NCI-H1092 (cell line): Measurements from ENCODE around the gene THSD7B.
"Not testable (repeated sequence)": the region's sequence is repeated elsewhere in the genome, so short reads cannot be mapped to it uniquely, and the experiment has no call there.

Experiments used
- DNase-seq: peaks from one replicate; lab custom pipeline; 2025; lab: John Stamatoyannopoulos, UW

The THSD7B gene

DNA sequence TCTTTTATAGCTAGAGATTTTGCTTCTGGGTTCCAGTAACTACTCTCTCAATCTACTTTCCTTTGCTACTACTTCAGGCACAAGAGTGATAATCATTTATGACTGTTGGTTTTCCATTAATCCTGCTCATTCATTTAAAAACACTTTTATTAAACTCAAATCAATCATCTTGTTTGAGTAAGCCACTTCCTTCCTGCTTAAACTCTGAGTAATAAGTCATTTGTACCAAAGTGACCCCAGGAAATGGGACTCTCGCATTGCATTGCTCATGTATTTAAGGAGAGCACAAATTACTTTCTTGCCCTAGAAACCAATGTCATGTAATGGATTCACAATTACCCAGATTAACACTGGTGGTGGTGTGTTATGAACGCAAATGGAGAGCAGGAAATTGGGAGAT, 928.2 kb downstream of the THSD7B start:
- no peak for DNase-seq

DNA sequence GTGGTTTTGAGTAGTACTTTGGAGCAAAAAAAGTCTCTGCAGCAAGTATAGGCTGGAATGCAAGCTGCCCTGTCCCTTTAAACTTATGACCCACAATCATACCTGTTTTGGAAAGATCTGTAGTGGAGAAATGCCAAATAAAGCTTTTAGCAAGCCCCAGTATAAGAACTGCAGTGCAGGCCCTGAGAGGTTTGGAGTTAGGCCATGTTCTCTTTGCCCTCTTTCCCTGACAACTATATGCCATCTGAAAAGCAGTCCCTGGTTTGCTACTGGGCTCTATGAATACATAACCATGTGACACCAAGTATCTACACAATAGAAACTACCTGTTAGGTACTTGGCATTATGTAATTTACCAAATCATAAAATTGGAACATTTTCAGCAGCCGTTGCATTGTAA, 931.6 kb downstream of the THSD7B start:
- no peak for DNase-seq

DNA sequence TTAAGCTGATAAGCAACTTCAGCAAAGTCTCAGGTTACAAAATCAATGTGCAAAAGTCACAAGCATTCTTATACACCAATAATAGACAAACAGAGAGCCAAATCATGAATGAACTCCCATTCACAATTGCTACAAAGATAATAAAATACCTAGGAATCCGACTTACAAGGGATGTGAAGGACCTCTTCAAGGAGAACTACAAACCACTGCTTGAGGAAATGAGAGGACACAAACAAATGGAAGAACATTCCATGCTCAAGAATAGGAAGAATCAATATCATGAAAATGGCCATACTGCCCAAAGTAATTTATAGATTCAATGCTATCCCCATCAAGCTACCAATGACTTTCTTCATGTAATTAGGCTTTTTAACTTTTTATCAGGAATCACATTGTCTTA, 934.9 kb downstream of the THSD7B start:
- not testable (repeated sequence) for DNase-seq

DNA sequence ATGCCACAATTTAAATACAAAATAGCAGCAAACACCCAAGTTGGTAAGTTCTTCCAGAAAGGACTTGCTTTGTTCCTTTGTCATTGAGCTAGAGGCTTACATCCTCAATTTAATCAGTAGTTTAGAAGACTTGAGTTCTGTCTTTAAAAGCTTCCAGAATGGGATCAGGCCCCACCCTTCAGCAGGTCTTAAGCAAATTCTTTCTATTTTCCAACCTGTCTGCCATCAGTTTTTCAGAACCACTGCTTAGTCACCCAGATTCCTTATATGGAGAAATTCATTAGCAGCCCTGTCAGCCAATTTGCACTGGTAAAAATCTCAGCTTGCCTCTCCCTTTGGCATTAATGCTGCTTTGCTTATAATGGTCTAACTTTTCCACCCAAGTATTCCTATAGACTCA, 935.3 kb downstream of the THSD7B start:
- DNase-seq: no peak

DNA sequence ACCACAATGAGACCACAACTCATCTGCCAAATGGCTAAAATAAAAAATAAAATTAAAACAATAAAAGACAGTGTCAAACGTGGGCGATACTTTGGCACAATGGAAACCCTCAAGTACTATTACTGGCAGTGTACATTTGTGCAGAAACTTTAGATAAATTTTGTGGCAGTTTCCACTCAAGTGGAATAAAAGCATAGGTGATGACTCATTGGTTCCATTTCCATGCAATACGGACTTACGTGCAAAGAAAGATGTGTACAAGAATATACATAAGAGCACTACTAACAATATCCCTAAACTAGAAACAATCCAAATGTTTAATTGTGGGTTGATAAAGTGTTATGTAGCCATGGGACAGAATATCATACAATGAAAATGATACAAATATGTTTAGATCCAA, 940.0 kb downstream of the THSD7B start:
- no peak for DNase-seq

DNA sequence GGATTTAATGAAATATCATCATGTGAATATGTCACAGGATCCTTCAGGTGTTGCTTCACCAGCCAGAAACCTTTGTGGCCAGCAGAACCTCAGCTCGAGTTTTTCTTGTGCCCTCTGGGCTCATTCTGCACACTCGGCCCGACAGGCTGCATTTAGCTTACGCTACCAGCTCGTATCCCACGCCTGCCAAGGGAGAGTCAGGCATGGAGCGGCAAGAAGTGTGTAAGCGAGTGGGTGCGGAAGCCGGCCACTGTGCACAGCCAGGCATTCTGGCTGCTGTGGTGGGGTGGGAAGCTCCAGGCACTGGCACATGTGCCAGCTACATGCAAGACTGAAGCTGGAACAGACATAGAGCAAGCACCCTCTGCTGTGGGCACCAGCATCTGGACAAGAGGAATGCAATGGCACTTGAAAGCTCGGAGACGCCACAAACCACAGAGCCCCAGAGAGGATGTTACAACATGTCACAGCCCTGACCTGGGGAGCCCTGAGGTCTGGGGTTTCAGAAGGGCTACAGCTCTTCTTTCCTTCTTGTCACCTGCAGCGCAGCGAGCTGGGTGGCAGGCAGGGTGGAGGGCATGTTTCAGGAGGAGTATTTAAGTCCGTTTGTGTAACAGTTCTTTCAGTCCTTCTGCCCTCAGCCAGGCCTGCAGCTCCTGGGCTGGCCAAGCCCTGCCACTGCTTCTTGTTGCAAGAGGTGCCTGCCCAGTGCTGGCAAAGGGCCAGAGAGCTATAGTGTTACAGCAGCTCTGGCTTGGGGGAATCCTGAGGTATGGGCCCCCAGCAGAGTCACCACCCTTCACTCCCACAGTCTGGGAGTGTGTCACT, 941.7 kb downstream of the THSD7B start:
- DNase-seq: no peak

DNA sequence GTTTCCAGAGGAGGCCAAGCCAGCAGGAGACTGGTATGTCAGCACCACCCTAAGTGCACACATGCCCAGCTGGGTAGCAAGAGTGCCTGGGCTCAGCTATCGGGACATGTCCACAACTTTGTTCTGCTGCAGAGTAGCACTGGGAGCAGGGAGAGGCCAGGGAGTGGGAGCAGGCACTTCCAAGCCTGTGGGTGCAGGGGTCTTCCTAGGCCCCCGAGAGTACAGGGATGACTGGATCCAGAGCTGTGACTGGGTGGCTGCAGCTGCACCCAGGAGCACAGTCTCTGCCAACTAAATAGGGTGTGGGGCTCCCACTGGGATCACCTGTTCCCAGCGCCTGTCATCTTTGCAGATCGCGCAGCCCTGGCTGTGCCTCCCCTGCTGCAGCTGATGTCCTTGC, 943.0 kb downstream of the THSD7B start:
- no peak for DNase-seq

DNA sequence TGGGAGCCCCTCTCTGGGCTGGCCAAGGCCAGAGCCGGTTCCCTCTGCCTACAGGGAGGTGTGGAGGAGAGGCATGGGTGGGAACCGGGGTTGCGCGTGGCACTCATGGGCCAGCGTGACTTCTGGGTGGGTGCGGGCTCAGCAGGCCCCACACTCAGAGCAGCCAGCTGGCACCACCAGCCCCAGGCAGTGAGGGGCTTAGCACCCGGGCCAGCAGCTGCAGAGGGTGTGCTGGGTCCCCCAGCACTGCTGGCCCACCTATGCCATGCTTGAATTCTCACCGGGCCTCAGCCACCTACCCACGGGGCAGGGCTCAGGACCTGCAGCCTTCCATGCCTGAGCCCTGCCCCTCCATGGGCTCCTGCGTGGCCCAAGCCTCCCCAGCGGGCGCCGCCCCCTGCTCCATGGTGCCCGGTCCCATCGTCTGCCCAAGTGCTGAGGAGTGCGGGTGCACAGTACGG, 950.4 kb downstream of the THSD7B start:
- DNase-seq: no peak

- DNase-seq: no peak
These were observed 953.4 kb downstream of the THSD7B start for GRCh38 chr2:137718786-137719185.

- DNase-seq: no peak
These were observed 956.4 kb downstream of the THSD7B start for GRCh38 chr2:137721733-137722132.

GRCh38 chr2:137724912-137725311, 959.6 kb downstream of the THSD7B start:
- DNase-seq: no peak
